OCI-LY1 (cell line): Measurements from ENCODE around the gene CNTNAP5.

Experiments
- EZH2 ChIP-seq: fragments of 200-600 bp; sonication (generic), shearing (Covaris generic); IDR thresholded peaks from 2 replicates; pipeline ENCODE4 v1.8.0; 2017; ENCODE audit warnings: borderline replicate concordance, mixed run types, mild to moderate bottlenecking, antibody characterized with exemption, low read length, moderate library complexity, mixed read lengths
- TF ChIP-seq, protein P1 (sequence below): fragments of 200-600 bp; sonication (generic), shearing (Covaris generic); IDR thresholded peaks from 2 replicates; pipeline ENCODE4 v1.5.1; 2017; ENCODE audit warnings: mild to moderate bottlenecking, antibody characterized with exemption, low read length, moderate library complexity, mixed read lengths

DNA sequence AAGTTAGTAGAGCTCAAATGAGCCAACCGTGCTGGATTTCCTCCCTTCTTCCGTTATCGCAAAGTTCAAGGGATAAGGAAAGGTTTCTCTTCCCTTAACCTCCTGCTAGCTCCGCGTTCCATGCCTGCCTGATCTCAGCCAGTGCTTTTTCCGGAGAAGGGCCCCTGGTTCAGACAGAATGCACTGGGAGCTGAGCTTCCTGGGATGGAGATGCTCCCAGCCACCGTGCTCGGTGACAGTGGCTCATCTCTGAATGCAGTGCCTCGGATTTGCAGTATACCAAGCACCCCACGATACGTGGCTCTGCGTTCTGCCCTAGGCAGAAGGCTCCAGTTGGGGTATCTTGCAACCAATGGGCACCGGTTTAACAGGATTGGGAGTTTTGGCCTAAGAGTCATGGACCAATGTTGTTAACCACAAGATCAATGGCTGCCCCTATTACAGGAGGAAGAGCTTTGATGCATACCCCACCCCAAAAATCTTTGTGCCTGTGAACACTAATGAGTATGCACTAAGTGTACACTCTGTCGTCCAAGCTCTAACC is 876 bp downstream of the CNTNAP5 start:
- TF ChIP-seq, protein P1, sequence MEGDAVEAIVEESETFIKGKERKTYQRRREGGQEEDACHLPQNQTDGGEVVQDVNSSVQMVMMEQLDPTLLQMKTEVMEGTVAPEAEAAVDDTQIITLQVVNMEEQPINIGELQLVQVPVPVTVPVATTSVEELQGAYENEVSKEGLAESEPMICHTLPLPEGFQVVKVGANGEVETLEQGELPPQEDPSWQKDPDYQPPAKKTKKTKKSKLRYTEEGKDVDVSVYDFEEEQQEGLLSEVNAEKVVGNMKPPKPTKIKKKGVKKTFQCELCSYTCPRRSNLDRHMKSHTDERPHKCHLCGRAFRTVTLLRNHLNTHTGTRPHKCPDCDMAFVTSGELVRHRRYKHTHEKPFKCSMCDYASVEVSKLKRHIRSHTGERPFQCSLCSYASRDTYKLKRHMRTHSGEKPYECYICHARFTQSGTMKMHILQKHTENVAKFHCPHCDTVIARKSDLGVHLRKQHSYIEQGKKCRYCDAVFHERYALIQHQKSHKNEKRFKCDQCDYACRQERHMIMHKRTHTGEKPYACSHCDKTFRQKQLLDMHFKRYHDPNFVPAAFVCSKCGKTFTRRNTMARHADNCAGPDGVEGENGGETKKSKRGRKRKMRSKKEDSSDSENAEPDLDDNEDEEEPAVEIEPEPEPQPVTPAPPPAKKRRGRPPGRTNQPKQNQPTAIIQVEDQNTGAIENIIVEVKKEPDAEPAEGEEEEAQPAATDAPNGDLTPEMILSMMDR: no peak
- no peak for TF ChIP-seq EZH2
